MM.1S (cell line): ENCODE results near the gene TANK.

Source experiments
- EZH2 ChIP-seq: fragments of 300-600 bp; sonication (generic); optimal IDR thresholded peaks from 2 replicates; pipeline ENCODE3; 2017; ENCODE audit warnings: low read depth, mild to moderate bottlenecking, antibody characterized with exemption, low read length, mixed read lengths
- EZH2phosphoT487 ChIP-seq: fragments of 300-600 bp; sonication (generic); IDR thresholded peaks from 2 replicates; pipeline ENCODE4 v1.6.1; 2018; ENCODE audit warnings: antibody characterized with exemption, low read length
- TF ChIP-seq, protein P1 (sequence below): fragments of 300-600 bp; sonication (generic); IDR thresholded peaks from 2 replicates; pipeline ENCODE4 v1.5.1; 2016; ENCODE audit warnings: antibody characterized with exemption, low read length, mixed read lengths

DNA sequence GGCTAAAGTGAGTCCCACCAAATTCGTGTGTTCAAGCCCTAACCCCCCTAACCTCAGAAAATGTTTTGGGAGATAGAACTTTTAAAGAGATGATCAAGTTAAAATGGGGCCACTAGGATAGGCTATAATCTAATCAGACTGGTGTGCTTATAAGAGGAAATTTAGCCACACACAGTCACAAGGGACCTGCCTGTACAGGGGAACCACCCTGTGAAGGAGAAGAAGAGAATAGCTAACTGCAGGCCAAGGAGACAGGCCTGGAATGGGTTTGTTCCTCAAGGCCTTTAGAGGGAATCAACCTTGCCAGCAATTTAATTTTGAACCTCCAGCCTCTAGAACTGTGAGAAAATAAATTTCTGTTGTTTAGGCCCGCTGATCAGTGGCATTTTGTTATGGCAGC is 36.0 kb upstream of the TANK start:
- TF ChIP-seq, protein P1, sequence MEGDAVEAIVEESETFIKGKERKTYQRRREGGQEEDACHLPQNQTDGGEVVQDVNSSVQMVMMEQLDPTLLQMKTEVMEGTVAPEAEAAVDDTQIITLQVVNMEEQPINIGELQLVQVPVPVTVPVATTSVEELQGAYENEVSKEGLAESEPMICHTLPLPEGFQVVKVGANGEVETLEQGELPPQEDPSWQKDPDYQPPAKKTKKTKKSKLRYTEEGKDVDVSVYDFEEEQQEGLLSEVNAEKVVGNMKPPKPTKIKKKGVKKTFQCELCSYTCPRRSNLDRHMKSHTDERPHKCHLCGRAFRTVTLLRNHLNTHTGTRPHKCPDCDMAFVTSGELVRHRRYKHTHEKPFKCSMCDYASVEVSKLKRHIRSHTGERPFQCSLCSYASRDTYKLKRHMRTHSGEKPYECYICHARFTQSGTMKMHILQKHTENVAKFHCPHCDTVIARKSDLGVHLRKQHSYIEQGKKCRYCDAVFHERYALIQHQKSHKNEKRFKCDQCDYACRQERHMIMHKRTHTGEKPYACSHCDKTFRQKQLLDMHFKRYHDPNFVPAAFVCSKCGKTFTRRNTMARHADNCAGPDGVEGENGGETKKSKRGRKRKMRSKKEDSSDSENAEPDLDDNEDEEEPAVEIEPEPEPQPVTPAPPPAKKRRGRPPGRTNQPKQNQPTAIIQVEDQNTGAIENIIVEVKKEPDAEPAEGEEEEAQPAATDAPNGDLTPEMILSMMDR, result no peak
- TF ChIP-seq EZH2 (no peak), EZH2phosphoT487 (no peak)
